AG08395 (cell line): Measurements from ENCODE around the gene GTF2A1L.
A peak's percentile ranks its signal among the peaks of the same experiment; 100 is the strongest.
"Not testable (repeated sequence)": the region's sequence is repeated elsewhere in the genome, so short reads cannot be mapped to it uniquely, and the experiment has no call there.

Source experiments
- DNase-seq: peaks from one replicate; pipeline ENCODE4 v3.0.0; 2012; ENCODE audit warnings: mixed read lengths, low spot score

GTF2A1L gene

DNA sequence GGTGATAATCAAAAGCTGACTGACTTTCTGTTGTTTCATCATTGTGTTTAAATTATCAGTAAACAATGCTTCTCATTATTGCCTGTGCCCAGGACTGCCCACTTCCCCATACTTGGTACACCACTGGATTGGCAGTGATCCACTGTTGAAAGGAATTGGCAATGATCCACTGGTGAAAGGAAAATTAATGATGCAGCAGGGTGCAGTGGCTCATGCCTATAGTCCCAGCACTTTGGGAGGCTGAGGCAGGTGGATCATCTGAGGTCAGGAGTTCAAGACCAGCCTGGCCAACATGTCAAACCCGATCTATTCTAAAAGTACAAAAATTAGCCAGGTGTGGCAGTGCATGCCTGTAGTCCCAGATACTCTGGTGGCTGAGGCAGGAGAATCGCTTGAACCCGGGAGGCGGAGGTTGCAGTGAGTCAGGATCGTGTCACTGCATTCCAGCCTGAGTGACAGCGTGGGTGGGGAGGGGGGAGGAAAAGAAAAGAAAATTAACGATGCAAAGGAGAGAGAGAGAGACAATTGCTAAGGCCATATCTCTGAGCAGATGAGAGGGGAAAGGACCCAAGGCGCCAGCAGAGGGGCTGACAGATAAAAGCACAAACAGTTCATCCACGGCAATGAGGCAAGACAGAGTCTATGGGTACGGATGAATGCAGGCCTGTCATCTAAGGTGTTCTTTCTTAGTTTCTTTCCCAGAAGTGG, 10.2 kb upstream of the GTF2A1L start:
- no peak for DNase-seq

GRCh38 chr2:48613211-48613610, 4.4 kb upstream of the GTF2A1L start:
- DNase-seq: no peak

DNA sequence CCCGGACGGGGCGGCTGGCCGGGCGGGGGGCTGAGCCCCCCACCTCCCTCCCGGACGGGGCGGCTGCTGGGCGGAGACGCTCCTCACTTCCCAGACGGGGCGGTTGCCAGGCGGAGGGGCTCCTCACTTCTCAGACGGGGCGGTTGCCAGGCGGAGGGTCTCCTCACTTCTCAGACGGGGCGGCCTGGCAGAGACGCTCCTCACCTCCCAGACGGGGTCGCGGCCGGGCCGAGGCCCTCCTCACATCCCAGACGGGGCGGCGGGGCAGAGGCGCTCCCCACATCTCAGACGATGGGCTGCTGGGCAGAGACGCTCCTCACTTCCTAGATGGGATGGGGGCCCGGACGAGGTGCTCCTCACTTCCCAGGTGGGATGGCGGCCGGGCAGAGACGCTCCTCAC, 3.1 kb upstream of the GTF2A1L start:
- DNase-seq: not testable (repeated sequence)

- no peak for DNase-seq
These were observed 1.9 kb downstream of the GTF2A1L start for GRCh38 chr2:48619526-48619925.

GRCh38 chr2:48620604-48621003, 2.9 kb downstream of the GTF2A1L start:
- DNase-seq: no peak

DNA sequence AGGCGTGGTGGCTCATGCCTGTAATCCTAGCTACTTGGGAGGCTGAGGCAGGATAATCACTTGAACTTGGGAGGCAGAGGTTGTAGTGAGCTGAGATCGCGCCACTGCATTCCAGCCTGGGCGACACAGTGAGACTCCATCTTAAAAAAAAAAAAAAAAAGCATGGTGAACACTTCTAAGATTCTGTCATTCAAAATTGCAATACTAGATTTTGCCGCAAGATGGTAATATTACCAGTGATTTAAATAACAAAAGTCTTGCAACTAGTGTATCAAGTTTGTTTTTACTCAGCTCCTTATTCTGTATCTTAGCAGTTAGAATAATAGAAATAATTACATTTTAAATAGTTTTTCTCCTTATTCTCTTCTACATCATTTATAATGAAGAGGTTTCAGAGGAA, 5.0 kb downstream of the GTF2A1L start:
- DNase-seq: peak; percentile 9

DNA sequence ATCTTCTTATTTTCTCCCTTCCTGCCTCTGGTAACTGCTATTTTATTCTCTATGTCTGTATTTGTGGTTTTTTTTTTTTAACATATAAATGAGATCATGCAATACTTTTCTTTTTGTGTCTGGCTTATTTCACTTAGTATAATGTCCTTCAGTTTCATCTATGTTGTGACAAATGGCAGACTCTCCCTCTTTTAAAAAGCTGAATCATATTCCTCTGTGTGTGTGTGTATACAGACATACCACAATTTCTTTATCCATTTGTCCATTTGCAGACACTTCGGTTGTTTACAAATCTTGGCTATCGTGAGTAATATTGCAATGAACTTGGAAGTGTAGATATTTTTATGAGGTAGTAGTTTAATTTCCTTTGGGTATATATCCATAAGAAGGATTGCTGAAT, 7.0 kb downstream of the GTF2A1L start:
- DNase-seq: no peak

DNA sequence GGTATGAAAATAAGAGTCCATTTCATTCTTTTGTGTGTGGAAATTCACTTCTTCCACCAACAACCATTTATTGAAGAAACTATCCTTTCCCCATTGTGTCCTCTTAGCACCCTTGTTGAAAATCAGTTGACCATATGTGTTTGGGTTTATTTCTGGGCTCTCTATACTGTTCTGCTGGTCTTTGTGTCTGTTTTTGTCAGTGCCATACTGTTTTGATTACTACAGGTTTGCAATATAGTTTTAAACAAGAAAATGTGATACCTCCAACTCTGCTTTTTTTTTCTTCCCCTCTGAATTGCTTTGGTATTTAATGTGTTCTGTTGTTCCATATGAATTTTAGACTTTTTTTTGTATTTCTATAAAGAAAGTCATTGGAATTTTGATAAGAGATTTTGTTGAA, 8.4 kb downstream of the GTF2A1L start:
- DNase-seq: no peak

- DNase-seq: no peak
These were observed 15.5 kb downstream of the GTF2A1L start for GRCh38 chr2:48633143-48633542.

GRCh38 chr2:48635786-48636185, 18.1 kb downstream of the GTF2A1L start:
- no peak for DNase-seq

DNA sequence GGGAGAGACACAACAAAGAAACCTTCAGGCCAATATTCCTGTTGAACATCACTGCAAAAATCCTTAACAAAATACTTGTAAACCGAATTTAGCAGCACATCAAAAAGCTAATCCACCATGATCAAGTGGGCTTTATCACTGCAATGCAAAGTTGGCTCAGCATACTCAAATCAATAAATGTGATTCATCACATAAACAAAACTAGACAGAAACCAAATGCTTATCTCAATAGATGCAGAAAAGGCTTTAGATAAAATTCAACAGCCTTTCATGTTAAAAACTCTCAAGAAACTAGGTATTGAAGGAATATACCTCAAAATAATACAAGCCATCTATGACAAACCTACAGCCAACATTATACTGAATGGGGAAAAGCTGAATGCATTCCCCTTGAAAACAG, 20.6 kb downstream of the GTF2A1L start:
- no peak for DNase-seq

GRCh38 chr2:48651158-48651790, 33.6 kb downstream of the GTF2A1L start:
- DNase-seq: peak; percentile 58

DNA sequence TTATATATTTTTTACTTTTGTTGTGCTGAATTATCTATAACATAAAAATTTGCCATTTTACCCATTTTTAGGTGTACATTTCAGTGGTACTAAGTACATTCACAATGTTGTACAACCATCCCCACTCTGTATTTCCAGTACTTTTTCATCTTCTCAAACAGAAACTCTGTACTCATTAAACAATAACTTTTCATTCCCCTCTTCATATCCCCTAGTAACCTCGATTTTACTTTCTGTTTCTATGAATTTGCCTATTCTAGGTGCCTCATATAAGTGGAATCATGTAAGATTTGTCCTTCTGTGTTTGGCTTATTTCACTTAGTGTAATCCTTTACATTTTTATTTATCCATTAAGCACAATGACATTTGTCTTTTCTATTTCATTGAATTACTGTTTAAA, 51.3 kb downstream of the GTF2A1L start:
- DNase-seq: no peak

- DNase-seq: no peak
These were observed 55.9 kb downstream of the GTF2A1L start for GRCh38 chr2:48673581-48673980.

DNA sequence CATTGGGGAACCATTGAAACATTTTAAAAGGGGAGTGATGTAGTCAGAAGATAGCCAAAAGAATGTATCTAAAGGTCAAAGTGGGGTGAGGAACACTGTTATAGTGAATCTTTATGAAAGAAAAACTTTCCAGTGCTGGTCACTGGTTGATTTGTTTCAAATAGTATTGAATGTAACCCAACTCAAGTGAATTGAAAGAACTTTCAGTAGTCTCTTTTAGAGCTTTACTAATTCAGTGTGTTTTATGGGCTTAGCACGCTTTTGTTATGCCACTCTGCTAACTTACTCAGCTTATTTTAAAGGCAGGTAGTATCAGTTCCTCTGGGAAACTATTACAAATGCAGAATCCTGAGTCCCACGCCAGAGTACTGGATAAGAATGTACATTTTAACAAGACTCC, 57.3 kb downstream of the GTF2A1L start:
- no peak for DNase-seq

GRCh38 chr2:48677450-48677849, 59.8 kb downstream of the GTF2A1L start:
- DNase-seq: no peak

DNA sequence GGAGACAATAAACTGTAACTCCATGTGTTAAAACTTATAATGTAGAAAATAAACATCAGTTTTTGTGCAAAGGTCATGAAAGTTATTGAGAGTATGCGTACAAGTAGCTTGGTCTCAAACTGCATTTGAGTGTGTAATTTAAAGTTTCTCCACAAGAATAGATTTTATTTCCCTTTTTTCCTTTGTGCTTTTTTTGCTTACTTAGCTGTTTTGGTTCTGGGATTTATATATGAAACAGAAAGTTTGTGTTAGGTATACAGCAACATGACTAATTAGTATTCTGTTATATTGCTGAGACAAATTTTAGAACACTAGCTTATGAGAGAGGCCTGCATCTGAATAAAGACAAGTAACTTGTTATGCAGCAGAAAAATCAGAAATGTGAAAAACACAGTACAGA, 67.5 kb downstream of the GTF2A1L start:
- no peak for DNase-seq

DNA sequence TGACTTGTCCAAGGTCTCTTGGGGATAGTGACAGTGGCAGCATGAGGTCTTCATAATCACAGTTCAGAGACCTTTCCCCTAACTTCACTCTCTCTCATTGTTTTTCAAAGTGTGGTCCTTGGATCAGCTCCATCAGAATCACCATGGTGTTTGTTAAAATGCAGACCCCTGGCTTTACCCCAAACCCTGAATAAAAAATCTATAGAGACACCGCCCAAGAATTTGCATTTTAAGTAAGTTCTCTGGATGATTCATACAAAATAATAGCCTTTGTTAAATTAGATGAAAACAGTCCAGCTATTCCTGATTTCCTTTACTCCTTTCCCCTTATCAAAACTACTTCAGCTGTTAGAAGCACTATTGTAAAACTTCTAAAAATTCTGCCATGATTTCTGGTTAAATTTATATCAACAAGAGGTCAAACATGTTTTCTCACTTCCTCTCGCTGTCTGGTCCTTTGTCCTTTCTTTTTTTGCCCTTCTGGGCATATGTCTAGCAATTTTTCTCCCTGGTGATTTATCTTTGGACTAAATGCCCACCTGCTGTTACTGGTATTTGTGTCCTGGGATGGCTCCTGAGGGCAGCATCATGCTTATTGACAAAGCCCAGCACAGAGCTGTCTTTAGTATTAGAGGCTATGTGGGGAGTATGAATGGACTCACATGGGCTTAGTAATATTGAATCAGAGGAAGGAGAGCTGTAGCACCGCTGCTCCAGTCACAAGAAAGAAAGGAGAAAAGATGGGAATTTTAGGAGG, 74.5 kb downstream of the GTF2A1L start:
- DNase-seq: no peak

DNA sequence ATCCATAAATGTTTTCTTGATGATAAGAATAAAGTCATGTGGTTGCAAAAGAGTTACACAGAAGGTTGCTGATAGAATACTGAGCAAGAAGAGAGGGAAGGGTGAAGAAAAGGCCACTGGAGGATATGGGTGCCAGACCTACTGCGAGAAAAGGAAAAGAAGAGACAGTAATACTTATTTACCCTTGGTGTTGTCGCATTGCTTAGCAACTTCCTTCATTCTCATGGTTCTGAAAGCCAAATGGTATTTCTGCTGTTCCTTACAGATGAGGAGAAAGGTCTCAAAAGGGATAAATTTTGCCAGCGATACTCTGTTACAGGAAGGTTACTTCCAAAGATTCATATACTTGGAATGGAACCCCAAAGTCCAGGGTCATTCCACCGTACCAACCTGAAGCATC, 75.4 kb downstream of the GTF2A1L start:
- no peak for DNase-seq

GRCh38 chr2:48693645-48694044, 76.0 kb downstream of the GTF2A1L start:
- DNase-seq: no peak

DNA sequence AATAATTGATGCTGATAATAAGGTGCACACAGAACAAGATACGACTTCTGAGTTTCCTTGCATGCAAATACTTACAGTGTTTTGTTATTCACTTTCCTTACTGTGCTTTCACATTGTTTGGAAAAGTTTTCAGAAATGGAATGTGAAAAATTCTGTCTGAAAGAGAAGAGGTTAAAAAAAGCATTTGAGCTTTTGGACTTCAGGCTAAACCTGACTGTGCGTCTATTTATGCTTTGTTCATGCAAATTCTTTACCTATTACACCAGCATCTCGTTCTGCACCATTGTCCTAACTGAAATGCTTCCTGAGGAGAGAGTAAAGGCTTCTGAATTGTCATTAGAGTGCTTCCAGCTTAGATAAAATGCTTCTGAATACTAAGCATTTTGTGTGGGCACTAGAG, 76.5 kb downstream of the GTF2A1L start:
- peak; percentile 17 for DNase-seq

GRCh38 chr2:48695991-48696390, 78.3 kb downstream of the GTF2A1L start:
- no peak for DNase-seq

DNA sequence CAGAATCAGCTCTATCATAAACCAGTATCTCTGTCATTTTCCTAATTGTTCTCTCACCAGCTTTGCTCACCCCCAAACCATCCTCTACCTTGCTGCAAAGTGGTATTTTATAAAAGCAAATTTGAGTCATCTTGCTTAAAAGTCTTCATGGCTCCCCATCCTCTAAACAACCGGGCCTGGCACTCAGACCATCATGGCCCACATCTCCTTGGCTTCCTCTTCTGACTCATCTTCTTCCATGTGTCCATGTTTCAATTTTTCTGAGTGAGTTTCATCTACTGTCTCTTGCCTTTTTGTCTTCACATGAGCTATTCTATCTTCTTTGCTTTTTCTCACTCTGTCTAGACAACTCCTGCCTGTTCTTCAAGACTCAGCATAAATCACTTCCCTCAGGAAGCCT, 79.2 kb downstream of the GTF2A1L start:
- DNase-seq: no peak
